ENCODE data around the gene FSIP2.

The FSIP2 gene

DNA sequence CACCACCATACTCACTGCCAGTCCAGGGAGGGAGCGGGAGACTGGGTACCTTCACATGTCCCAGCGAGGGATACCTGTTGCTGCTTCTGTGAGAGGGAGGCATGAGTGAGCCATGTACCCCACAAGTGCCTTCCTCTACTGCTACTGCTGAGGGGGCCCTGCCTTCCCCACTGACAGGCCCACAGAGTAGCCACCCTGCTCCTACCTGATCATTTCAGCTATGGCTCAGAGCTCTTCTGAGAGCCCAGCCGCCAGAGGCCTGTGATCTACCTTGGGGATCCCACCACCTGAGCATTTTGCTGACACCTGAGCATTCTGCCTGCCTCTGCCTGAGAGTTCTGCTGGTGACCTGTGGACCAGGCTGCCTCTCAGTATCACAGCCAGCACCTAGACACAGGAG, 137.6 kb downstream of the FSIP2 start:
- no peak for DNase-seq (ENCODE audit: low spot score)
- TF ChIP-seq, protein P1, sequence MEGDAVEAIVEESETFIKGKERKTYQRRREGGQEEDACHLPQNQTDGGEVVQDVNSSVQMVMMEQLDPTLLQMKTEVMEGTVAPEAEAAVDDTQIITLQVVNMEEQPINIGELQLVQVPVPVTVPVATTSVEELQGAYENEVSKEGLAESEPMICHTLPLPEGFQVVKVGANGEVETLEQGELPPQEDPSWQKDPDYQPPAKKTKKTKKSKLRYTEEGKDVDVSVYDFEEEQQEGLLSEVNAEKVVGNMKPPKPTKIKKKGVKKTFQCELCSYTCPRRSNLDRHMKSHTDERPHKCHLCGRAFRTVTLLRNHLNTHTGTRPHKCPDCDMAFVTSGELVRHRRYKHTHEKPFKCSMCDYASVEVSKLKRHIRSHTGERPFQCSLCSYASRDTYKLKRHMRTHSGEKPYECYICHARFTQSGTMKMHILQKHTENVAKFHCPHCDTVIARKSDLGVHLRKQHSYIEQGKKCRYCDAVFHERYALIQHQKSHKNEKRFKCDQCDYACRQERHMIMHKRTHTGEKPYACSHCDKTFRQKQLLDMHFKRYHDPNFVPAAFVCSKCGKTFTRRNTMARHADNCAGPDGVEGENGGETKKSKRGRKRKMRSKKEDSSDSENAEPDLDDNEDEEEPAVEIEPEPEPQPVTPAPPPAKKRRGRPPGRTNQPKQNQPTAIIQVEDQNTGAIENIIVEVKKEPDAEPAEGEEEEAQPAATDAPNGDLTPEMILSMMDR (IDR thresholded peaks at IDR 0.05; ENCODE audit: borderline replicate concordance, control extremely low read depth, extremely low read depth, insufficient read depth, missing control alignments) = no peak
- in situ Hi-C loops (cut with MboI; ENCODE audit: low sequenced_read_pairs, unreplicated experiment) = no loop called here

DNA sequence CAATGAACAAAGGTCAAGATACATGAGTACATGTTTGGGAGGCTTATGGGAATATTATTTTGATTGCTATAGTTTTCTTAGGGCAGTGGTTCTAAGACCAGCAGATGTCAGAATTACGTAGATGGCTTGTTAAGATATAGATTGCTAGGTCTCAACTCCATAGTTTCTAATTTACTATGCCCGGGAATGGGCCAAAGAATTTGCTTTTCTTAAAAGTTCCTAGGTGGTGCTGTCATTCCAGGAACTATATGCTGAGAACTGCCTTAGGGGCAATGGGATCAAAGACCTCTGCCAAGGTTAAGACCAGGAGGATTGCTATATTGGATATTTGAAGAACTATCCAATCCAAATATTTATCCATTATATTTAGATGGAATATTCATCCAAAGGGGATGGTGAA, 141.8 kb downstream of the FSIP2 start:
- no peak for DNase-seq (ENCODE audit: low spot score)
- TF ChIP-seq, protein P1 (IDR thresholded peaks at IDR 0.05; ENCODE audit: borderline replicate concordance, control extremely low read depth, extremely low read depth, insufficient read depth, missing control alignments) = no peak
- in situ Hi-C loops (cut with MboI; ENCODE audit: low sequenced_read_pairs, unreplicated experiment) = no loop called here

Data from GM13976 (cell line).